SK-N-SH (cell line): ENCODE measurements around the gene RIOX2. TPM values are rescaled to one million over a fixed set of nuclear protein-coding genes. Genes with fewer than 3 reads are reported as not detected.
A peak's percentile ranks its signal among the peaks of the same experiment; 100 is the strongest.

Source experiments
- CTCF ChIA-PET: fragments of 300-600, 350-600 bp; formaldehyde crosslinking; extraction: SDS; loops from one replicate; lab custom pipeline; 2021; lab: Yijun Ruan, JAX
- POLR2A ChIA-PET: fragments of 350-600 bp; sonication (Branson Sonifier 250); formaldehyde crosslinking; extraction: SDS; loops from one replicate; lab custom pipeline; 2020; ENCODE audit warnings: antibody characterized with exemption, inconsistent platforms; lab: Yijun Ruan, JAX
- DNase-seq: peaks from one replicate; pipeline ENCODE4 v3.0.0; 2012
- H2AFZ ChIP-seq: fragments of 200-600 bp; sonication (generic); 2 replicates; pipeline ENCODE4 v1.8.1; 2016; ENCODE audit warnings: antibody characterized with exemption, mild to moderate bottlenecking, low read depth
- H3F3A ChIP-seq: fragments of 200-600 bp; sonication (generic); replicated peaks from 2 replicates; pipeline ENCODE3; 2016; ENCODE audit warnings: antibody characterized with exemption, mild to moderate bottlenecking; ENCODE audit not compliant: insufficient read depth
- H3K27ac ChIP-seq, 2 experiments: fragments of 200-500 bp in 1 of 2; fragments of 200-600 bp in 1 of 2; sonication (Bioruptor generic) in 1 of 2; sonication (generic), shearing (Covaris generic) in 1 of 2; 2 replicates each; pipeline versions ENCODE4 v1.5.1 to v1.6.1; 2014 to 2016; ENCODE audit warnings: low read depth in 2 of 2, inconsistent platforms in 1 of 2, low read length in 1 of 2, mild to moderate bottlenecking in 1 of 2, mixed read lengths in 1 of 2
- H3K27me3 ChIP-seq: fragments of 200-600 bp; sonication (generic), shearing (Covaris generic); 2 replicates; pipeline ENCODE4 v1.6.1; 2016; ENCODE audit warnings: mixed run types; ENCODE audit not compliant: insufficient read depth
- H3K36me3 ChIP-seq, 2 experiments: fragments of 200-500 bp in 1 of 2; fragments of 200-600 bp in 1 of 2; sonication (Bioruptor generic) in 1 of 2; sonication (generic) in 1 of 2; replicated peaks in 1 of 2; 2 replicates each; pipeline versions ENCODE3 to v1.5.1; 2014 to 2016; ENCODE audit warnings: low read length in 1 of 2, mild to moderate bottlenecking in 1 of 2; ENCODE audit not compliant: insufficient read depth in 2 of 2, control insufficient read depth in 1 of 2
- H3K4me1 ChIP-seq, 2 experiments: fragments of 200-500 bp in 1 of 2; fragments of 200-600 bp in 1 of 2; sonication (Bioruptor generic) in 1 of 2; sonication (generic), shearing (Covaris generic) in 1 of 2; 2 replicates each; pipeline versions ENCODE4 v1.5.1 to v1.6.1; 2014 to 2016; ENCODE audit warnings: low read depth in 1 of 2, low read length in 1 of 2, mixed run types in 1 of 2; ENCODE audit not compliant: insufficient read depth in 2 of 2, control insufficient read depth in 1 of 2
- H3K4me2 ChIP-seq: fragments of 200-600 bp; sonication (generic), shearing (Covaris generic); 2 replicates; pipeline ENCODE4 v1.6.1; 2017; ENCODE audit warnings: mixed run types
- H3K4me3 ChIP-seq, 2 experiments: fragments of 200-500 bp in 1 of 2; fragments of 200-600 bp in 1 of 2; sonication (Bioruptor generic) in 1 of 2; sonication (generic), shearing (Covaris generic) in 1 of 2; 2 replicates each; pipeline versions ENCODE4 v1.5.1 to v1.8.1; 2014 to 2016; ENCODE audit warnings: low read depth in 2 of 2, inconsistent platforms in 1 of 2, low read length in 1 of 2, mild to moderate bottlenecking in 1 of 2, mixed read lengths in 1 of 2, moderate library complexity in 1 of 2
- H3K79me2 ChIP-seq: fragments of 200-600 bp; sonication (generic); 2 replicates; pipeline ENCODE4 v1.8.1; 2017; ENCODE audit warnings: mild to moderate bottlenecking; ENCODE audit not compliant: insufficient read depth
- H3K9ac ChIP-seq: fragments of 200-600 bp; sonication (generic); 2 replicates; pipeline ENCODE4 v1.6.1; 2017; ENCODE audit warnings: mixed run types
- H3K9me2 ChIP-seq: fragments of 200-600 bp; sonication (generic); 2 replicates; pipeline ENCODE4 v1.6.1; 2017; ENCODE audit warnings: mixed run types
- H3K9me3 ChIP-seq: fragments of 200-600 bp; sonication (generic); 2 replicates; pipeline ENCODE4 v1.6.1; 2017; ENCODE audit warnings: mixed run types, mild to moderate bottlenecking, moderate library complexity
- H4K20me1 ChIP-seq: fragments of 200-600 bp; sonication (generic); 2 replicates; pipeline ENCODE4 v1.6.1; 2017; ENCODE audit warnings: mild to moderate bottlenecking, mixed run types; ENCODE audit not compliant: insufficient read depth
- CHD2 ChIP-seq: fragments of 150-350 bp; IDR thresholded peaks from 2 replicates; pipeline ENCODE4 v1.6.1; 2018; ENCODE audit warnings: low read length; ENCODE audit not compliant: partially characterized antibody
- EP300 ChIP-seq, 2 experiments: IDR thresholded peaks; 2 replicates each; pipeline versions ENCODE4 v1.4.0 to v1.6.1; 2012; ENCODE audit warnings: borderline replicate concordance in 1 of 2, low read depth in 1 of 2, low read length in 1 of 2
- MEF2A ChIP-seq: IDR thresholded peaks from 2 replicates; pipeline ENCODE4 v1.4.0; 2012; ENCODE audit warnings: low read depth, borderline replicate concordance
- MXI1 ChIP-seq: IDR thresholded peaks from 2 replicates; pipeline ENCODE4 v1.6.1; 2012; ENCODE audit warnings: mild to moderate bottlenecking, low read depth, low read length, improper control_type of control experiment
- NRF1 ChIP-seq: IDR thresholded peaks from 2 replicates; pipeline ENCODE4 v1.6.1; 2012; ENCODE audit warnings: low read depth, mild to moderate bottlenecking, low read length
- POLR2AphosphoS5 ChIP-seq: IDR thresholded peaks from 2 replicates; pipeline ENCODE4 v1.6.1; 2012; ENCODE audit warnings: low read depth, low read length
- RFX5 ChIP-seq: IDR thresholded peaks from 2 replicates; pipeline ENCODE4 v1.6.1; 2012; ENCODE audit warnings: mild to moderate bottlenecking, improper control_type of control experiment, low read length
- SIN3A ChIP-seq: IDR thresholded peaks from 2 replicates; pipeline ENCODE4 v1.6.1; 2012; ENCODE audit warnings: low read depth, mild to moderate bottlenecking, low read length, moderate library complexity, borderline replicate concordance
- SMC3 ChIP-seq: IDR thresholded peaks from 2 replicates; pipeline ENCODE4 v1.6.1; 2012; ENCODE audit warnings: low read depth, low read length, improper control_type of control experiment
- TAF1 ChIP-seq: IDR thresholded peaks from 2 replicates; pipeline ENCODE4 v1.6.1; 2012; ENCODE audit warnings: low read depth, mild to moderate bottlenecking, low read length, moderate library complexity, borderline replicate concordance
- USF1 ChIP-seq: IDR thresholded peaks from 2 replicates; pipeline ENCODE4 v1.4.0; 2012; ENCODE audit warnings: low read depth, borderline replicate concordance
- YY1 ChIP-seq: IDR thresholded peaks from 2 replicates; pipeline ENCODE4 v1.4.0; 2012; ENCODE audit warnings: low read depth, mild to moderate bottlenecking
- WGBS: methylation state at CpG from one replicate; pipeline ENCODE4 v1.1.6; 2017; ENCODE audit warnings: low lambda C conversion rate; 5-methylcytosine and 5-hydroxymethylcytosine counted together
- polyA plus RNA-seq, 3 experiments: library from polyadenylated mRNA; depleted of rRNA; stranded (reverse); fragments of >200 nt; gene quantifications; 2 replicates each; pipeline ENCODE4 v1.2.3, GENCODE V29; 2012
- TF ChIP-seq, protein P1 (sequence below): IDR thresholded peaks from 2 replicates; pipeline ENCODE4 v1.4.0; 2012; ENCODE audit warnings: low read depth
- TF ChIP-seq, protein P2 (sequence below): IDR thresholded peaks from 2 replicates; pipeline ENCODE4 v1.6.1; 2012; ENCODE audit warnings: mild to moderate bottlenecking, low read depth, low read length, moderate library complexity
- TF ChIP-seq, protein P3 (sequence below): fragments of 150-350 bp; IDR thresholded peaks from 2 replicates; pipeline ENCODE4 v1.6.1; 2017; ENCODE audit warnings: antibody characterized with exemption, low read length, low read depth, borderline replicate concordance

RIOX2 gene
- 12.9 and 20.3 TPM in 2 replicates for polyA plus RNA-seq (2012; rRNA removed)
- 16.4 and 17.9 TPM in 2 replicates for polyA plus RNA-seq (2012; cell fraction: cytosol; rRNA removed)
- polyA plus RNA-seq (2012; cell fraction: nucleus; rRNA removed) = 15.1 and 29.1 TPM in 2 replicates

GRCh38 chr3:97971679-97972567, at the start of gene RIOX2:
TSS of gene RIOX2 (minus strand) at chr3:97972431. CDS start at chr3:97967593, 4,838 bp downstream.
- Histone ChIP-seq H2AFZ (peak within 1 kb of the TSS; percentile 99), H3F3A (no peaks in the 10 kb centered on the region), H3K27ac (no peak within 1 kb of the TSS; a peak in 1 of 4 replicates), H3K4me1 (peaks cover 7 to 12% of the 10 kb centered on the region in 2 experiments; a peak in 3 of 4 replicates), H3K36me3 (peaks cover 3 to 5% of the 10 kb centered on the region in 2 experiments), H3K79me2 (peaks cover 11% of the 10 kb centered on the region; the same call in 1 of the 2 replicates), H3K4me3 (peak within 1 kb of the TSS; percentile 58 to 64), H3K9me2 (no peaks in the 10 kb centered on the region), H3K9me3 (no peaks in the 10 kb centered on the region), H3K4me2 (peak within 1 kb of the TSS; percentile 84), H3K9ac (peak within 1 kb of the TSS; percentile 51; the same call in 1 of the 2 replicates), H3K27me3 (no peaks in the 10 kb centered on the region), H4K20me1 (no peaks in the 10 kb centered on the region)
- ChIA-PET CTCF (interaction anchor here (1.1 to 1.5 kb wide), 2 partner anchors 32 to 52 kb away, joined by 4 to 8 read pairs; no protein-coding TSS in a partner anchor), POLR2A (interaction anchor here (0.9 to 1.2 kb wide), 2 partner anchors 150 to 207 kb away, joined by 3 to 5 read pairs; partner anchors contain the start of genes ARL6 and CRYBG3)
- TF ChIP-seq, protein P1, sequence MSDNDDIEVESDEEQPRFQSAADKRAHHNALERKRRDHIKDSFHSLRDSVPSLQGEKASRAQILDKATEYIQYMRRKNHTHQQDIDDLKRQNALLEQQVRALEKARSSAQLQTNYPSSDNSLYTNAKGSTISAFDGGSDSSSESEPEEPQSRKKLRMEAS = peak; percentile 90
- 0 out of 2 replicates have a peak, but pooled peaks have one; percentile 26 for TF ChIP-seq YY1
- TF ChIP-seq EP300 (IDR thresholded peaks at IDR 0.05; ENCODE audit: borderline replicate concordance in 1 of 2, low read depth in 1 of 2, low read length in 1 of 2) = peak in 1 of 2 experiments; percentile 6; a peak in 1 of 4 replicates
- TF ChIP-seq SMC3 = no peak
- TF ChIP-seq TAF1 = peak; percentile 55; the same call in 1 of the 2 replicates
- no peak for TF ChIP-seq RFX5
- peak; percentile 98 for TF ChIP-seq MXI1
- TF ChIP-seq CHD2 = peak; percentile 24
- 0 out of 2 replicates have a peak, but pooled peaks have one; percentile 40 for TF ChIP-seq POLR2AphosphoS5
- TF ChIP-seq NRF1 = no peak
- TF ChIP-seq USF1 = peak; percentile 30; the same call in 1 of the 2 replicates
- TF ChIP-seq, protein P2, sequence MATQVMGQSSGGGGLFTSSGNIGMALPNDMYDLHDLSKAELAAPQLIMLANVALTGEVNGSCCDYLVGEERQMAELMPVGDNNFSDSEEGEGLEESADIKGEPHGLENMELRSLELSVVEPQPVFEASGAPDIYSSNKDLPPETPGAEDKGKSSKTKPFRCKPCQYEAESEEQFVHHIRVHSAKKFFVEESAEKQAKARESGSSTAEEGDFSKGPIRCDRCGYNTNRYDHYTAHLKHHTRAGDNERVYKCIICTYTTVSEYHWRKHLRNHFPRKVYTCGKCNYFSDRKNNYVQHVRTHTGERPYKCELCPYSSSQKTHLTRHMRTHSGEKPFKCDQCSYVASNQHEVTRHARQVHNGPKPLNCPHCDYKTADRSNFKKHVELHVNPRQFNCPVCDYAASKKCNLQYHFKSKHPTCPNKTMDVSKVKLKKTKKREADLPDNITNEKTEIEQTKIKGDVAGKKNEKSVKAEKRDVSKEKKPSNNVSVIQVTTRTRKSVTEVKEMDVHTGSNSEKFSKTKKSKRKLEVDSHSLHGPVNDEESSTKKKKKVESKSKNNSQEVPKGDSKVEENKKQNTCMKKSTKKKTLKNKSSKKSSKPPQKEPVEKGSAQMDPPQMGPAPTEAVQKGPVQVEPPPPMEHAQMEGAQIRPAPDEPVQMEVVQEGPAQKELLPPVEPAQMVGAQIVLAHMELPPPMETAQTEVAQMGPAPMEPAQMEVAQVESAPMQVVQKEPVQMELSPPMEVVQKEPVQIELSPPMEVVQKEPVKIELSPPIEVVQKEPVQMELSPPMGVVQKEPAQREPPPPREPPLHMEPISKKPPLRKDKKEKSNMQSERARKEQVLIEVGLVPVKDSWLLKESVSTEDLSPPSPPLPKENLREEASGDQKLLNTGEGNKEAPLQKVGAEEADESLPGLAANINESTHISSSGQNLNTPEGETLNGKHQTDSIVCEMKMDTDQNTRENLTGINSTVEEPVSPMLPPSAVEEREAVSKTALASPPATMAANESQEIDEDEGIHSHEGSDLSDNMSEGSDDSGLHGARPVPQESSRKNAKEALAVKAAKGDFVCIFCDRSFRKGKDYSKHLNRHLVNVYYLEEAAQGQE = no peak
- TF ChIP-seq SIN3A = peak; percentile 84; the same call in 1 of the 2 replicates
- no peak for TF ChIP-seq MEF2A
- TF ChIP-seq, protein P3, sequence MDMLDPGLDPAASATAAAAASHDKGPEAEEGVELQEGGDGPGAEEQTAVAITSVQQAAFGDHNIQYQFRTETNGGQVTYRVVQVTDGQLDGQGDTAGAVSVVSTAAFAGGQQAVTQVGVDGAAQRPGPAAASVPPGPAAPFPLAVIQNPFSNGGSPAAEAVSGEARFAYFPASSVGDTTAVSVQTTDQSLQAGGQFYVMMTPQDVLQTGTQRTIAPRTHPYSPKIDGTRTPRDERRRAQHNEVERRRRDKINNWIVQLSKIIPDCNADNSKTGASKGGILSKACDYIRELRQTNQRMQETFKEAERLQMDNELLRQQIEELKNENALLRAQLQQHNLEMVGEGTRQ = no peak
- DNase-seq = peak; percentile 90
- WGBS = 16% methylated on average over 14 of the region's 82 CpGs
